Activated CD8-positive, alpha-beta T cell treated with anti-CD3 and anti-CD28 coated beads for 36 hours (primary cell): ENCODE measurements around the gene ASRGL1. TPM values are rescaled to one million over a fixed set of nuclear protein-coding genes. Genes with fewer than 3 reads are reported as not detected.
A peak's percentile ranks its signal among the peaks of the same experiment; 100 is the strongest.

Source experiments
- ATAC-seq: fragments of 200-7000 bp; cut with Tn5 transposase; one replicate; pipeline ENCODE4 v1.10.0; 2021; ENCODE audit warnings: mild to moderate bottlenecking, moderate library complexity
- CTCF ChIA-PET: fragments of 350-600 bp; sonication (Branson Sonifier 250); formaldehyde crosslinking; loops from one replicate; lab custom pipeline; 2021; ENCODE audit warnings: antibody characterized with exemption; lab: Charles Lee
- POLR2A ChIA-PET: fragments of 350-600 bp; sonication (Branson Sonifier 250); formaldehyde crosslinking; loops from one replicate; lab custom pipeline; 2021; ENCODE audit warnings: antibody characterized with exemption; lab: Charles Lee
- DNase-seq: peaks from one replicate; pipeline ENCODE4 v3.0.0-alpha.2; 2020
- H3K27ac Mint-ChIP-seq: one replicate; pipeline ENCODE4 v1.8.0; 2021; ENCODE audit warnings: mild to moderate bottlenecking, mixed read lengths
- H3K27me3 Mint-ChIP-seq: one replicate; pipeline ENCODE4 v1.8.0; 2021; ENCODE audit warnings: mixed read lengths
- H3K36me3 Mint-ChIP-seq: one replicate; pipeline ENCODE4 v1.8.0; 2021; ENCODE audit warnings: low read depth, mixed read lengths
- H3K4me1 Mint-ChIP-seq: one replicate; pipeline ENCODE4 v1.8.0; 2021; ENCODE audit warnings: low read depth, mixed read lengths
- H3K4me3 Mint-ChIP-seq: one replicate; pipeline ENCODE4 v1.8.0; 2021; ENCODE audit warnings: mild to moderate bottlenecking, moderate library complexity, mixed read lengths
- H3K9me3 Mint-ChIP-seq: one replicate; pipeline ENCODE4 v1.8.0; 2021; ENCODE audit warnings: mixed read lengths
- intact Hi-C: fragments of 100-400 bp; cut with micrococcal nuclease; formaldehyde crosslinking; loops from one replicate; pipeline ENCODE4 v1.10.0; 2022
- total RNA-seq, 2 experiments: library from RNA; stranded (reverse); gene quantifications; one replicate each; pipeline ENCODE4 v1.2.3, GENCODE V29; 2021
- TF ChIP-seq, protein P1 (sequence below): fragments of 200-600 bp; IDR thresholded peaks from one replicate; pipeline ENCODE4 v1.8.0; 2022; ENCODE audit warnings: antibody characterized with exemption, mild to moderate bottlenecking

The ASRGL1 gene
- total RNA-seq, 2 experiments from 2014 or later, result 6.4 to 6.7 TPM

DNA sequence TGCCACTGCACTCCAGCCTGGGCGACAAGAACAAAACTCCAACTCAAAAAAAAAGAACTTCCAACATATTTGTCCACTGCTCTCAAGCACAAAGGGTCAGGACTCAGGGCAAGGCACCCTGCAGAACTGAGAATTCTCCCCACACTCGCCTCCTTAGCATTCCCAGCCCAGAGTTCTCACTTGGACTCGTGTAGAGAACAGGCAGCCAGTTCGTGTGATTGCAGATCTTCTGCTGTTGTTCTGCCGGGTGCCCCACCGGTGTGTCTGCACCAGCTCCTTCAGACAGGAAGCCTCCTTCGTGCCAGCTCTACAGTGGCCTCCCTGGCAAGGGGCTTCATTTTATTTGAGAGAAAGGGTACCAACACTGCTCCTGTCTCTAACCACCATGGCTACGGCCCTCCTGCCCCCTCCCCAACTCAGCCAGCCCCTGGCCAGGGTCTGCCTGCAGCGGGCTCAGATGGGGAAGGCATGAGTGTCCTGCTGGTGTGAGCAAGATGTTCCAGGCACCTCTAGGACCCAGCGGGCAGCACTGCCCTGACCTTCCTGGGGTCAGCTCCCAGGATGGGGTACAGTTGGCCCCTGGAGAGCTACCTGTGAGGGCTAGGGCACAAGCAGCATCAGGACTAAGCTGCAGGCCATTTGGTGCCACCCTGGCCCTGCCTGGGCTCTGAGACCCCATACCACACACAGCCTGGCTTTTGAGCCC is 62.1 kb downstream of the ASRGL1 start:
- H3K4me1 Mint-ChIP-seq, result peaks cover 49% of the 10 kb centered on the region
- ATAC-seq, result no peak
- intact Hi-C loops, result no loop called here
- ChIA-PET CTCF (interaction anchor here (1.0 to 4.6 kb wide), 6 partner anchors 19 to 162 kb away, joined by 3 to 34 read pairs (median 4); no protein-coding TSS in a partner anchor), POLR2A (interaction anchor here (0.8 to 1.0 kb wide), 2 partner anchors 29 to 167 kb away, joined by 3 read pairs; no protein-coding TSS in a partner anchor)
- H3K36me3 Mint-ChIP-seq, result peaks cover 2% of the 10 kb centered on the region
- no peak overlapping the region for H3K27ac Mint-ChIP-seq
- DNase-seq, result no peak
- TF ChIP-seq, protein P1, sequence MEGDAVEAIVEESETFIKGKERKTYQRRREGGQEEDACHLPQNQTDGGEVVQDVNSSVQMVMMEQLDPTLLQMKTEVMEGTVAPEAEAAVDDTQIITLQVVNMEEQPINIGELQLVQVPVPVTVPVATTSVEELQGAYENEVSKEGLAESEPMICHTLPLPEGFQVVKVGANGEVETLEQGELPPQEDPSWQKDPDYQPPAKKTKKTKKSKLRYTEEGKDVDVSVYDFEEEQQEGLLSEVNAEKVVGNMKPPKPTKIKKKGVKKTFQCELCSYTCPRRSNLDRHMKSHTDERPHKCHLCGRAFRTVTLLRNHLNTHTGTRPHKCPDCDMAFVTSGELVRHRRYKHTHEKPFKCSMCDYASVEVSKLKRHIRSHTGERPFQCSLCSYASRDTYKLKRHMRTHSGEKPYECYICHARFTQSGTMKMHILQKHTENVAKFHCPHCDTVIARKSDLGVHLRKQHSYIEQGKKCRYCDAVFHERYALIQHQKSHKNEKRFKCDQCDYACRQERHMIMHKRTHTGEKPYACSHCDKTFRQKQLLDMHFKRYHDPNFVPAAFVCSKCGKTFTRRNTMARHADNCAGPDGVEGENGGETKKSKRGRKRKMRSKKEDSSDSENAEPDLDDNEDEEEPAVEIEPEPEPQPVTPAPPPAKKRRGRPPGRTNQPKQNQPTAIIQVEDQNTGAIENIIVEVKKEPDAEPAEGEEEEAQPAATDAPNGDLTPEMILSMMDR, result no peak
- no peaks in the 10 kb centered on the region for H3K9me3 Mint-ChIP-seq
- H3K4me3 Mint-ChIP-seq, result no peak overlapping the region
- no peaks in the 10 kb centered on the region for H3K27me3 Mint-ChIP-seq

- ATAC-seq (no peak), DNase-seq (no peak)
- intact Hi-C loops, result no loop called here
- TF ChIP-seq, protein P1, result no peak
- Mint-ChIP-seq H3K27me3 (no peaks in the 10 kb centered on the region), H3K4me3 (no peak overlapping the region), H3K27ac (no peak overlapping the region), H3K9me3 (no peaks in the 10 kb centered on the region), H3K36me3 (peaks cover 2% of the 10 kb centered on the region), H3K4me1 (peaks cover 48% of the 10 kb centered on the region)
- ChIA-PET CTCF (interaction anchor here (0.7 to 4.6 kb wide), 6 partner anchors 20 to 161 kb away, joined by 3 to 34 read pairs (median 4); no protein-coding TSS in a partner anchor), POLR2A (interaction anchor here (1.0 kb wide), 1 partner anchor 166 kb away, joined by 3 read pairs; no protein-coding TSS in a partner anchor)
Measured at GRCh38 chr11:62399878-62400266, 62.6 kb downstream of the ASRGL1 start.

DNA sequence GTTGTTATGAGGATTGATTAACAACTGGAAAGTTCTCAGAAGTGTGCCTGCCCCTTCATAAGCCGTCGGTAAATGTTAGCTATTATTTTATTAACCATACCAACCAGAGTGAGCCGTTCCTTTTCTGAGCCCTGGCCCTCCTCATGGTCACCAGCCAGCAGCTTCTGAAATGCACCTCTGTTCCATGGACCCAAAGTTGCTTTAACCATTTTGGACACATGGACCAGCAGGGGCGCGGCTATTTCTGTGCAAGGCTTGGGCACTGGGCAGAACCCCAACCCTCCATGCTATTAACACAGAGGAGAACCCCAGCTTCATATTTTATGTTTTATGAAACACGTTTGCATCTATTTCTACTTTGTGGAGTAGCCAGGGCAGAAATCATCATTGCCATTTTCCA is 63.0 kb downstream of the ASRGL1 start:
- DNase-seq, result no peak
- ChIA-PET POLR2A (interaction anchor here (0.9 kb wide), 1 partner anchor 28 kb away, joined by 3 read pairs; no protein-coding TSS in a partner anchor), CTCF (interaction anchor here (0.7 to 4.6 kb wide), 7 partner anchors 20 to 319 kb away, joined by 3 to 34 read pairs (median 5); no protein-coding TSS in a partner anchor)
- TF ChIP-seq, protein P1, result no peak
- intact Hi-C loops, result no loop called here
- ATAC-seq, result no peak
- no peak overlapping the region for H3K27ac Mint-ChIP-seq
- no peaks in the 10 kb centered on the region for H3K9me3 Mint-ChIP-seq
- peaks cover 47% of the 10 kb centered on the region for H3K4me1 Mint-ChIP-seq
- peaks cover 2% of the 10 kb centered on the region for H3K36me3 Mint-ChIP-seq
- H3K27me3 Mint-ChIP-seq, result no peaks in the 10 kb centered on the region
- no peak overlapping the region for H3K4me3 Mint-ChIP-seq

GRCh38 chr11:62400760-62401159 is 63.5 kb downstream of the ASRGL1 start:
- intact Hi-C loops, result no loop called here
- ATAC-seq (no peak), DNase-seq (no peak)
- POLR2A ChIA-PET, result interaction anchor here (0.9 kb wide), 1 partner anchor 27 kb away, joined by 3 read pairs; no protein-coding TSS in a partner anchor
- Mint-ChIP-seq H3K9me3 (no peaks in the 10 kb centered on the region), H3K4me3 (peak overlapping the region; percentile 14), H3K4me1 (peaks cover 47% of the 10 kb centered on the region), H3K36me3 (peaks cover 2% of the 10 kb centered on the region), H3K27ac (no peak overlapping the region), H3K27me3 (no peaks in the 10 kb centered on the region)
- CTCF ChIA-PET, result interaction anchor here (0.7 to 4.6 kb wide), 7 partner anchors 10 to 319 kb away, joined by 3 to 34 read pairs (median 3); no protein-coding TSS in a partner anchor
- TF ChIP-seq, protein P1, result no peak
